Measurements from ENCODE around the gene FGB.

GRCh38 chr4:154616731-154617130 is 53.9 kb downstream of the FGB start:
- TF ChIP-seq CTCF (conservative IDR thresholded peaks at IDR 0.05 in 1 of 2, IDR thresholded peaks at IDR 0.05 in 1 of 2; ENCODE audit: extremely low read depth in 1 of 2, insufficient read depth in 1 of 2, low read depth in 1 of 2, low read length in 2 of 2) (no peak), EZH2 (IDR thresholded peaks at IDR 0.05; ENCODE audit: borderline replicate concordance, low read length) (no peak)

Measured in mammary epithelial cell (primary cell).